Parathyroid adenoma (tissue), 2 donors: Measurements from ENCODE around the gene CEP128.

Experiments used
- H2AFZ ChIP-seq: fragments of 300-600 bp; sonication (generic); one replicate; pipeline ENCODE4 v1.7.0; 2017; ENCODE audit warnings: antibody characterized with exemption, mild to moderate bottlenecking
- H3K27ac ChIP-seq: fragments of 300-600 bp; sonication (generic); one replicate; pipeline ENCODE4 v1.7.0; 2017
- H3K27me3 ChIP-seq: fragments of 300-600 bp; sonication (generic); one replicate; pipeline ENCODE4 v1.7.0; 2017; ENCODE audit warnings: low read length; ENCODE audit not compliant: control insufficient read depth, insufficient read depth
- H3K36me3 ChIP-seq: fragments of 300-600 bp; sonication (generic); one replicate; pipeline ENCODE4 v1.7.0; 2017; ENCODE audit warnings: low read length; ENCODE audit not compliant: control insufficient read depth, insufficient read depth
- H3K4me1 ChIP-seq: fragments of 300-600 bp; sonication (generic); one replicate; pipeline ENCODE4 v1.7.0; 2017; ENCODE audit warnings: control low read depth
- H3K4me2 ChIP-seq: fragments of 300-600 bp; sonication (generic); one replicate; pipeline ENCODE4 v1.7.0; 2017; ENCODE audit warnings: low read length
- H3K4me3 ChIP-seq: fragments of 300-600 bp; sonication (generic); one replicate; pipeline ENCODE4 v1.7.0; 2017; ENCODE audit warnings: low read depth, low read length
- H3K79me2 ChIP-seq: fragments of 300-600 bp; sonication (generic); one replicate; pipeline ENCODE4 v1.7.0; 2017; ENCODE audit warnings: control low read depth
- H3K9ac ChIP-seq: fragments of 300-600 bp; sonication (generic); one replicate; pipeline ENCODE4 v1.7.0; 2017; ENCODE audit warnings: mild to moderate bottlenecking
- H3K9me3 ChIP-seq: fragments of 300-600 bp; sonication (generic); one replicate; pipeline ENCODE4 v1.7.0; 2017; ENCODE audit warnings: low read length; ENCODE audit not compliant: control insufficient read depth
- CTCF ChIP-seq: fragments of 300-600 bp; sonication (generic); IDR thresholded peaks from one replicate; pipeline ENCODE4 v1.7.0; 2017; ENCODE audit warnings: antibody characterized with exemption, mild to moderate bottlenecking
- donor health status: primary hyperparathyroidism.

Gene CEP128

GRCh38 chr14:80587096-80587724, 354.3 kb downstream of the CEP128 start:
- peak; percentile 37 for TF ChIP-seq CTCF
- H3K4me2 ChIP-seq, result no peak overlapping the region
- H3K36me3 ChIP-seq, result no peaks in the 10 kb centered on the region
- no peak overlapping the region for H3K9ac ChIP-seq
- peaks cover 6% of the 10 kb centered on the region for H3K4me1 ChIP-seq
- no peak overlapping the region for H3K27ac ChIP-seq
- no peaks in the 10 kb centered on the region for H3K9me3 ChIP-seq
- H3K27me3 ChIP-seq, result no peaks in the 10 kb centered on the region
- H3K79me2 ChIP-seq, result no peaks in the 10 kb centered on the region
- no peak overlapping the region for H2AFZ ChIP-seq
- H3K4me3 ChIP-seq, result no peak overlapping the region

GRCh38 chr14:80586131-80586530, 355.4 kb downstream of the CEP128 start:
- H2AFZ ChIP-seq, result no peak overlapping the region
- H3K36me3 ChIP-seq, result no peaks in the 10 kb centered on the region
- H3K4me3 ChIP-seq, result no peak overlapping the region
- H3K79me2 ChIP-seq, result no peaks in the 10 kb centered on the region
- no peak overlapping the region for H3K9ac ChIP-seq
- no peak for TF ChIP-seq CTCF
- H3K9me3 ChIP-seq, result no peaks in the 10 kb centered on the region
- H3K4me2 ChIP-seq, result no peak overlapping the region
- H3K27me3 ChIP-seq, result no peaks in the 10 kb centered on the region
- peaks cover 11% of the 10 kb centered on the region for H3K4me1 ChIP-seq
- no peak overlapping the region for H3K27ac ChIP-seq

- no peak for TF ChIP-seq CTCF
Observed at GRCh38 chr14:80585506-80585835, 356.1 kb downstream of the CEP128 start.

GRCh38 chr14:80584744-80585505, 356.6 kb downstream of the CEP128 start:
- H3K9me3 ChIP-seq, result no peaks in the 10 kb centered on the region

More at GRCh38 chr14:80585506-80585835, 356.1 kb downstream of the CEP128 start:
- no peak overlapping the region for H3K9ac ChIP-seq
- H3K27ac ChIP-seq, result no peak overlapping the region
- peaks cover 11% of the 10 kb centered on the region for H3K4me1 ChIP-seq
- no peak overlapping the region for H2AFZ ChIP-seq
- H3K27me3 ChIP-seq, result no peaks in the 10 kb centered on the region
- H3K4me2 ChIP-seq, result no peak overlapping the region
- no peak overlapping the region for H3K4me3 ChIP-seq
- no peaks in the 10 kb centered on the region for H3K36me3 ChIP-seq
- H3K9me3 ChIP-seq, result no peaks in the 10 kb centered on the region
- H3K79me2 ChIP-seq, result no peaks in the 10 kb centered on the region

More at GRCh38 chr14:80584744-80585505, 356.6 kb downstream of the CEP128 start:
- Histone ChIP-seq H3K27ac (no peak overlapping the region), H3K27me3 (no peaks in the 10 kb centered on the region), H3K4me3 (no peak overlapping the region), H3K4me2 (no peak overlapping the region), H2AFZ (no peak overlapping the region), H3K4me1 (peaks cover 11% of the 10 kb centered on the region), H3K79me2 (no peaks in the 10 kb centered on the region), H3K9ac (no peak overlapping the region), H3K36me3 (no peaks in the 10 kb centered on the region)
- no peak for TF ChIP-seq CTCF
